Choroid plexus epithelial cell (primary cell): ENCODE measurements around the gene SFXN5.

Experiments used
- DNase-seq: peaks from one replicate; pipeline ENCODE4 v3.0.0-alpha.2; 2010; ENCODE audit warnings: low read depth
- H3K4me3 ChIP-seq: 2 replicates; pipeline ENCODE4 v1.5.1; 2011; ENCODE audit warnings: low read depth, mild to moderate bottlenecking, control low read depth, low read length, moderate library complexity
- CTCF ChIP-seq: conservative IDR thresholded peaks from 2 replicates; pipeline ENCODE4 v1.5.1; 2011; ENCODE audit warnings: low read depth, mild to moderate bottlenecking, control low read depth, inconsistent platforms, low read length, moderate library complexity

The SFXN5 gene

GRCh38 chr2:72893594-72894319 lies 177.8 kb downstream of the SFXN5 start:
- H3K4me3 ChIP-seq: no peak overlapping the region
- peak; percentile 85 for DNase-seq
- peak; percentile 87 for TF ChIP-seq CTCF

DNA sequence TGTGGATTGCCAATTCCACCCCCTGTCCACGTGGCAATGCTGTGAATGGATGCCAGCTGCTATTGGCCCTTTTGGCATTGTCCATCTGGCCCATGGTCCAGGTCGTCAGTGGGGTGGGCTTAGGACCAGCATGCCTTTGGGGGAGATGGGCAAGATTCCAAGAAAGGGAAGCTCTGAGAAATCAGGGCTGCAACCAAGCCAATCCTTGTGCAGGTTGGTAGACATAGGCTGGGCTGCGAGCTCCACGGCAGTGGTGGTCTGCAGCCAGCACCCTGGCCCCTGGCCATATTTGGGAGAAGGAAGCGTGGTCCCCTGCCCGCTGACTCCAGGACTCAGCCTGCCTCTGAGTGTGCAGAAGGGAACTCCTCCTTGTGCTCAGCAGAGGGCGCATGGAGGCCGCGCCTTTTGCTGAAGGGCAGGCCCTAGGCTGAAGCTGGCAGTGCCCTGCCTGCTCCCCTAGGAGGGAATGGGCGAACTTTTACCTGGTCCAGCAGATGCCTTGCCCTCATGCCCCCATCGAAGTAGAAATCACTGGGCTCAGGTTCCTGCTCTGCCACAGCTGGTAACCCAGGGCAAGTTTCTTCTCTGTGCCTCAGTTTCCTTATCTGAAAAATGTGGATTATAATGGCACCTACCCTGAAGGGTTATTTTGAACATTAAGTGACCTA lies 178.9 kb downstream of the SFXN5 start:
- DNase-seq: peak; percentile 81
- no peak overlapping the region for H3K4me3 ChIP-seq
- TF ChIP-seq CTCF: peak; percentile 90
